Measurements from ENCODE around the gene KCNJ12.
A peak's percentile ranks its signal among the peaks of the same experiment; 100 is the strongest.
"Not testable (repeated sequence)": the region's sequence is repeated elsewhere in the genome, so short reads cannot be mapped to it uniquely, and the experiment has no call there.

Gene KCNJ12

DNA sequence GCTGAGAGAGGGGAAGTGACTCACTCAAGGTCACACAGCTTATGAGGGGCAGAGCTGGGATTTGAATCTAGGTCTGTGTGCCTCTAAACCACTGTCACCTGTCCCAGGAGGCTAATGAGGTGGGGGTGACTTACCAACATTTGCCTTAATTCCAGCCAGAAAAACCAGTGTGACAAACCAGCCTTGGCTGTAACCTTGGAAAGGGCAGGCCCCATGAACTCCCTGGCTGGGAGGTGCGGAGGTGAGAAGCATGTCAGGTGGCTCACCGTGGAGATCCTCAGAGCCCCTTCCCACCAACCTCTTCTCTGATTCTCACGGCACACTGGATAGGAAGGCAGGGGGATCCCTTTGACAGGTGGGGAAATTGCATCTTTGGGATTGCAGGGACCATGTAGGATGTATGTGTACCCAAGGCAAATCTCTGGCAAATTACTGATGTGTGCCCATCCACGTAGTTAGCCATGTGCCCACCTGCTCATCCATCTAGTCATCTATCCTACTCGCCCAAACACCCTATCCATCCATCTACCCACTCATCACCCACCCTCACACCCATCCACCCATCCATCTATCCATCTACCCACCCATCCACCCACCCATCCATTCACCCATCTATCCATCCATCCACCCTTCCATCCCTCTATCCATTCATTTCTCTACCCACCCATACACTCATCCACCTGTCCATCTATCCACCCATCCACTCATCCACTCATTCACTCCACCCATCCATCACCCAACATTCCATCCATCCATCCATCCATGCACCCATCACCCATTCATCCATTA, 30.7 kb downstream of the KCNJ12 start:
- DNase-seq (ENCODE audit: low read depth in 2 of 2), result not testable (repeated sequence)

- DNase-seq (ENCODE audit: low read depth in 2 of 2), result not testable (repeated sequence)
These were observed 31.6 kb downstream of the KCNJ12 start for GRCh38 chr17:21407752-21408151.

DNA sequence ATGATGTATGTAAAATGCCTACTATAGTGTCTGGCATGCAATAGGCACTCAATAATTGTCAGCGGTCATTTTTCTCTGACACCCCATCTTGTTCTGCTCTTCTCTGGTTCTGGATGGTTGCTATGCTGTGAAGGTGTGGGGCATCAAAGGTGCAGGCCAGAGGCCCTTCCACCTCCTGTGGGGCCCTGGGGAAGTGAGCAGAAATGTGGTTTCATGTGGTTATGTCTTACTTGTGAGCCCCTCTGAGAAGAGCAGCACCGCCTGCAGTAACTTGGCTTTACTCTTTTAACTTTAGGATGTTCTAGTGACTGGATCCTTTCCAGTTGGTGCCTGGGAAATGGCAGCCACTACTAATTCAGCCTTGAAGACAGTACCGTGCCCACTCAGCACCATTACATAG, 32.1 kb downstream of the KCNJ12 start:
- DNase-seq (ENCODE audit: low read depth in 2 of 2), result not testable (repeated sequence)

GRCh38 chr17:21408766-21409300, 32.7 kb downstream of the KCNJ12 start:
- not testable (repeated sequence) for DNase-seq (ENCODE audit: low read depth in 2 of 2)

GRCh38 chr17:21409388-21409787, 33.2 kb downstream of the KCNJ12 start:
- not testable (repeated sequence) for DNase-seq (ENCODE audit: low read depth in 2 of 2)

GRCh38 chr17:21409971-21410370, 33.8 kb downstream of the KCNJ12 start:
- not testable (repeated sequence) for DNase-seq (ENCODE audit: low read depth in 2 of 2)

GRCh38 chr17:21410371-21410770, 34.2 kb downstream of the KCNJ12 start:
- DNase-seq (ENCODE audit: low read depth in 2 of 2), result not testable (repeated sequence)

DNA sequence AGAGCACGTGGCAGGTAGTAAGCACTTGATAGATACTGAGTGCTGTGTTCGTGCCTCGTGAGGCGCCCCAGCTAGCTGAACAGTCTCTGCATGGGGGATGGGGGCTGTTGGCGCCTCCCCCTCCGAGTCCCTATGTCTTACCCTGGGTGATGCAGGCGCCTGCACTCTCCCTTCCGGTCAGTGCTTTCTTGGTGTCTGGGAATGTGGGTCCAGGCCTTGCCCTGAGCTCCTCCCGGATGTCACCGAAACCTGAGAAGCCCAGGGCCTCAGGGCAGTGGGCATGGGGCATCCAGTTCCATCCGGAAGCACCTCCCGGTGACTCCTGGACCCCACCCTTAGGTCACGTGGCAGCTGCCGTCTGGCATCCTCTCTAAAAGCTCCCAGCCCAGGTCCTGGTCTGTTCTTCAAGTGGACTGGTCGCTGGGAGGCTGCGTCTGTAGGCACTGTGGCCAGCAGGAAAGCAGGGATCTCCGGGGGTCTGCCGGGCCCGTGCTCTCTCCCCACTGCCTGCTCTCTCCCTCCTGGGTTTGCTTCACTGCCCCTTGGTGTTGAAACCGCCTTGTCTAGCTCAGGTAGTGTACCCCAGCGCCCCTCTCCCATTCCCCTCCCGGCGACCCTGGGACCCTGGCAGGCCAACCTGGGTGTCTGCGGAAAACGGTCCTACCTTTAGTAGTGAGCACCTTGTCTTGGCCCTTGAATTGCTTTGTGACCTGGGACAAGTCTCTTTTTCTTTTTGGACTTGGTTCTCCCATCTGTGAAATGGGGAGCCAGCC, 34.9 kb downstream of the KCNJ12 start:
- not testable (repeated sequence) for DNase-seq (ENCODE audit: low read depth in 2 of 2)

GRCh38 chr17:21411679-21412205, 35.6 kb downstream of the KCNJ12 start:
- not testable (repeated sequence) for DNase-seq (ENCODE audit: low read depth in 2 of 2)

- not testable (repeated sequence) for DNase-seq (ENCODE audit: low read depth in 2 of 2)
These were observed 36.1 kb downstream of the KCNJ12 start for GRCh38 chr17:21412207-21412681.

DNA sequence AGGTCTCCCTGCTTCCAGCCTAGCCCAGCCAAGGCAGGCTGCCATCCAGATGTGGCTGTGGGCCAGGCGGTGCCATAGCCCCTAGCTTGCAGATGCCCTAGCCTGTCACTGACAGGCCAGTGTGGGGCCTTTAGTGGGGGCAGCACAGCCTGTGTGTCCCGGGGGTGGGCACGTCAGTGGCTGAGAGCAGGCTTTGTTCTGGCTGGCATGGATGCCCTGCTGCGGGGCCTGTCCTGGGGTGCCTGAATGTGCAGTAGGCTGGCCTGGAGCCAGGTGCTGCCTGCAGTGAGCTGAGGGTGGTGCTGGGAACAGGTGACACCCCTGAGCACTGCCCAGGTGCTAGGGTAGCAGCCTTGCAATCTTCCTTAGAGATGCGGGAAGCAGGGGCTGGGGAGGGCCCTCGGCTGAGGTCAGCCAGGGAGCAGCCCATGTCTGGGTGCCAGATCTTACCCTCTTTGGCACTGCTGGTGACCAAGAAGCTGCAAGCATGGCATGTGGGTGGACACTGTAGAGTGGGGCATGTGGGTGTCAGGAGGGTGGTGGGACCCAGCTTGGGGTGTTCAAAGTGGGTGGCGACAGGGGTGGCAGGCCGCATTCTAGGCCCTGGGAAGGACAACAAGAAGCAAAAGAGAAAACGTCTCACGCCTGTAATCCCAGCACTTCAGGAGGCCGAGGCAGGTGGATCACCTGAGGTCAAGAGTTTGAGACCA, 37.6 kb downstream of the KCNJ12 start:
- DNase-seq (ENCODE audit: low read depth in 2 of 2), result not testable (repeated sequence)

DNA sequence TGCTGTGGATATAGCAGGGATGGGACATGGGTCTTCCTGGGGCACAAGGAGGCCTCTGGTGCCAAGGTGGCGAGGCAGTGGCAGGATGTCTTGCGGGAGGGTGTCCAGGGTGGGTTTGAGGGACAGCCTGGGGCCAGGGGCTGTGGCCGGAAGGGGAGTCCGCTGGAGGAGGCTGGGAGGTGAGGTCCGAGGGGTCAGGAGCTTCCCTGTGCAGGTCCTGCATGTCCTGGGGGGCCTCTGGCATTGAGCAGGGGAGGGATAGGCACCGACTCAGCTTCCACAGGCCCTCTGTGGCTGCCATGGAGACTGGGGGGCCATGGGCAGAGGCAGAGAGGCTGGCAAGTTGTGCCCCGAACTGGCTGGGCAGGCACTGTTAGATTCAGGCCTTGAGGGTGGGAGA, 38.5 kb downstream of the KCNJ12 start:
- not testable (repeated sequence) for DNase-seq (ENCODE audit: low read depth in 2 of 2)

DNA sequence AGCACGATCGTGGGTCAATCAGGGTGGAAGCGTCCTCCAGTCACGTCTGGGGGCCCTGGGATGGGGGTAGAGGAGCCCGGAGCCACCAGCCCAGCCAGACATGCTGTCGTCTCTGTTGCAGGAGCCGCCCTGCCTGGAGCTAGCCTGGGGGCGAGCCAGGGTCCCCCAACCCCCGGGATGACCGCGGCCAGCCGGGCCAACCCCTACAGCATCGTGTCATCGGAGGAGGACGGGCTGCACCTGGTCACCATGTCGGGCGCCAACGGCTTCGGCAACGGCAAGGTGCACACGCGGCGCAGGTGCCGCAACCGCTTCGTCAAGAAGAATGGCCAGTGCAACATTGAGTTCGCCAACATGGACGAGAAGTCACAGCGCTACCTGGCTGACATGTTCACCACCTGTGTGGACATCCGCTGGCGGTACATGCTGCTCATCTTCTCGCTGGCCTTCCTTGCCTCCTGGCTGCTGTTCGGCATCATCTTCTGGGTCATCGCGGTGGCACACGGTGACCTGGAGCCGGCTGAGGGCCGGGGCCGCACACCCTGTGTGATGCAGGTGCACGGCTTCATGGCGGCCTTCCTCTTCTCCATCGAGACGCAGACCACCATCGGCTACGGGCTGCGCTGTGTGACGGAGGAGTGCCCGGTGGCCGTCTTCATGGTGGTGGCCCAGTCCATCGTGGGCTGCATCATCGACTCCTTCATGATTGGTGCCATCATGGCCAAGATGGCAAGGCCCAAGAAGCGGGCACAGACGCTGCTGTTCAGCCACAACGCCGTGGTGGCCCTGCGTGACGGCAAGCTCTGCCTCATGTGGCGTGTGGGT, 39.2 kb downstream of the KCNJ12 start:
- DNase-seq (ENCODE audit: low read depth in 2 of 2), result not testable (repeated sequence)

DNA sequence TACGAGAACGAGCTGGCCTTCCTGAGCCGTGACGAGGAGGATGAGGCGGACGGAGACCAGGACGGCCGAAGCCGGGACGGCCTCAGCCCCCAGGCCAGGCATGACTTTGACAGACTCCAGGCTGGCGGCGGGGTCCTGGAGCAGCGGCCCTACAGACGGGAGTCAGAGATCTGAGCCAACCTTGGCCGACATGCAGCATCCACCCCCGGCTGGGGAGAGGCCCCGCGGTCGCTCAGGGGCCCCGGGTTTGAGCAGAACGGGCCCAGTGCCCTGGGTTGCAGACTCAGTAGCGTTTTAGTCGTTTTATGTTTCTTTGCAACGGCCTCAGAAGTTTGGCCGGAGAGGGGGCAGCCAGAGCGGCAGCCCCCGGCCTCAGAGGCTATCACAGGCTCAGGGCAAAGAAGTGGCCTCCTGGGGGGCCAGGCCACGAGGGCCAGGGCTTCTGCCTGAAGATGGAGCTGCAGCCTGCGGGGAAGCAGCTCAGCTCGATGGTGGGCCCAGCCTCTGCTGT, 40.4 kb downstream of the KCNJ12 start:
- not testable (repeated sequence) for DNase-seq (ENCODE audit: low read depth in 2 of 2)

- not testable (repeated sequence) for DNase-seq (ENCODE audit: low read depth in 2 of 2)
These were observed 41.2 kb downstream of the KCNJ12 start for GRCh38 chr17:21417349-21417748.

- DNase-seq (ENCODE audit: low read depth in 2 of 2), result no peak
These were observed 41.8 kb downstream of the KCNJ12 start for GRCh38 chr17:21417921-21418320.

GRCh38 chr17:21418446-21419298, 42.5 kb downstream of the KCNJ12 start:
- no peak for DNase-seq (ENCODE audit: low read depth in 2 of 2)

DNA sequence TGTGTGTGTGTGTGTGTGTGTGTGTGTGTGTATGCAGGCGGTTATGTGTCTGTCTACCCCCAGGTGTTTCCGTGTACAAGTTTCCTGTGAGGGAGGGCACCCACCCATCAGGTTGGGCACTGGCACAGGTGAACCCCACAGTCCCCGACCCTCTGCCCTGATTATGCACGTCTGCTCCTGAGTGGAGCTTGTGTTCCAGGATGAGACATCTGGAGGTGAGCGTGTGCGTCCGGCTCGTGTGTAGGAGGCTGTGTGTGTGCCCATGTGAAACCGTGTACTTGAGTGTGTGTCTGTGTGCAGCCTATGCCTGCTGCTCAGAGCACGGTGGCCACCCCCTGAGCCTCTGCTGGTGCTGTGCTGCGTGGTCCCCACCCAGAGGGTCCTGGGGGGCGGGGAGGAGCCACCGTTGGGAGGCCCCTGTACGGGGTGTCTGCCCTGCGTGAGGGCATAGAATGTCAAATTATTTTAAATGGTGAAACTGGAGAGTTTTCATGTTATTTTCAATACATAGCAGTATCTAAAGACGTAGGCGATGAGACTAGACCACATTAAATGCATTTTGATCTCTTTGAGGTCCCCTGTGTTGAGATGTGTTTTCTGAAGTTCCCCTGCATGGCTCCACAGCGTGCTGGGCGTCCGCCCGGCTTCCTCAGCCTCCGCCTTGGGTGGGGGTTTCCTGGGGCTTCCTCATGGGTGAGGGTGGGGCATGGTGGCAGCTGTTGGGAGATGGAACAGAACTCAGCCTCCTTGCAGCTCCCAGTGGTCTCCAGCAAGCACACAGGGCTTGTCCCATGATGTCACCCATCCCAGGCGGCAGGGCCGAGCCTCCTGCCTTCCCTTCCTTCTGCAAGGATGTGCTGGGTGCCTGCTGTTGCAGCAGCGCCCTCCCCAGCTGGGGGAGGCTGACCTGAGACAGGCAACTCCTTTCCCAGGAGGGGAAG, 43.4 kb downstream of the KCNJ12 start:
- DNase-seq (ENCODE audit: low read depth in 2 of 2), result peak in 1 of 2 donors; percentile 15

Measured in activated CD4-positive, alpha-beta T cell treated with anti-CD3 and anti-CD28 coated beads for 24 hours (primary cell).